ENCODE data around the gene MOB3A.

Gene MOB3A

GRCh38 chr19:2058570-2059421 is 37.3 kb downstream of the MOB3A start:
- DNase-seq (ENCODE audit: low spot score), result no peak

GRCh38 chr19:2057484-2058469 is 38.3 kb downstream of the MOB3A start:
- DNase-seq (ENCODE audit: low spot score), result no peak

- DNase-seq (ENCODE audit: low spot score), result no peak
Observed at GRCh38 chr19:2056837-2057192, 39.3 kb downstream of the MOB3A start.

GRCh38 chr19:2055931-2056836 is 39.9 kb downstream of the MOB3A start:
- no peak for DNase-seq (ENCODE audit: low spot score)

- DNase-seq (ENCODE audit: low spot score), result no peak
Observed at GRCh38 chr19:2054763-2055162, 41.4 kb downstream of the MOB3A start.

GRCh38 chr19:2053601-2054389 is 42.3 kb downstream of the MOB3A start:
- DNase-seq (ENCODE audit: low spot score), result no peak

- peak; percentile 77 for DNase-seq (ENCODE audit: low spot score)
Observed at GRCh38 chr19:2051773-2052704, 44.1 kb downstream of the MOB3A start.

- DNase-seq (ENCODE audit: low spot score), result peak; percentile 92
Observed at GRCh38 chr19:2050991-2051772, 44.9 kb downstream of the MOB3A start, which contains the start of gene MKNK2. TSS of gene MKNK2 (minus strand) at chr19:2051244. CDS start at chr19:2050851, 393 bp downstream.

GRCh38 chr19:2050349-2050990 is 45.7 kb downstream of the MOB3A start:
- DNase-seq (ENCODE audit: low spot score), result peak; percentile 53

- peak; percentile 84 for DNase-seq (ENCODE audit: low spot score)
Observed at GRCh38 chr19:2049741-2050348, 46.3 kb downstream of the MOB3A start.

- peak; percentile 20 for DNase-seq (ENCODE audit: low spot score)
Observed at GRCh38 chr19:2048959-2049740, 47.0 kb downstream of the MOB3A start.

- DNase-seq (ENCODE audit: low spot score), result no peak
Observed at GRCh38 chr19:2048104-2048958, 47.8 kb downstream of the MOB3A start.

- DNase-seq (ENCODE audit: low spot score), result no peak
Observed at GRCh38 chr19:2047449-2048103, 48.5 kb downstream of the MOB3A start.

- DNase-seq (ENCODE audit: low spot score), result peak; percentile 16
Observed at GRCh38 chr19:2047076-2047448, 49.1 kb downstream of the MOB3A start.

GRCh38 chr19:2046046-2046907 is 49.8 kb downstream of the MOB3A start:
- no peak for DNase-seq (ENCODE audit: low spot score)
